ENCODE data around the gene SEC61B.

- TF ChIP-seq POLR2A (IDR thresholded peaks at IDR 0.05) (no peak), CTCF (IDR thresholded peaks at IDR 0.05) (no peak)
These were observed 31.3 kb upstream of the SEC61B start for GRCh38 chr9:99190597-99191283.
